HepG2 (cell line): ENCODE results near the gene SSR2.

Source experiments
- CEBPB ChIP-seq: IDR thresholded peaks from 2 replicates; pipeline ENCODE4 v1.6.1; 2011; ENCODE audit warnings: low read depth, low read length, improper control_type of control experiment, borderline replicate concordance
- TGIF2 ChIP-seq: IDR thresholded peaks from 2 replicates; pipeline ENCODE4 v1.6.1; 2016; ENCODE audit warnings: control low read depth, missing compliant biosample characterization

DNA sequence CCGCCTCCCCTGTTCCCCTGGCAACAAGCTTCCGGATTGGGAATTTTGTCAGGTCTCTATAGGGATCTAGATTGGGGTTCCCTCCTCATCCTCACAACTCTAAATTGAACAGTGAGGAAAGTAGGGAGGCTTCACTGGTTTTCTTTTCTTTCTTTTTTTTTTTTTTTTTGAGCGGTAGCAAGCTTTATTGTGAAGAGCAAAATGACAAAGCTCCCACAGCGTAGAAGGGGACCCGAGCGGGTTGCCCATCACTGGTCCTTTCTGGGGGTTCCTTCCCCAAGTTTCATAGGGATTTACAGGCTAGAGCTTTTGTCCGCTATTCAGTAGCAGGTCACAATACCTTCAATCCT lies 52.7 kb downstream of the SSR2 start:
- no peak for TF ChIP-seq TGIF2 (CRISPR knock-in tag)
- no peak for TF ChIP-seq CEBPB
